SK-N-SH (cell line): ENCODE data around the gene FTO. TPM values are rescaled to one million over a fixed set of nuclear protein-coding genes. Genes with fewer than 3 reads are reported as not detected.

Source experiments
- CTCF ChIA-PET: fragments of 300-600, 350-600 bp; formaldehyde crosslinking; extraction: SDS; loops from one replicate; lab custom pipeline; 2021; lab: Yijun Ruan, JAX
- POLR2A ChIA-PET: fragments of 350-600 bp; sonication (Branson Sonifier 250); formaldehyde crosslinking; extraction: SDS; loops from one replicate; lab custom pipeline; 2020; ENCODE audit warnings: antibody characterized with exemption, inconsistent platforms; lab: Yijun Ruan, JAX
- DNase-seq: peaks from one replicate; pipeline ENCODE4 v3.0.0; 2012
- H2AFZ ChIP-seq: fragments of 200-600 bp; sonication (generic); 2 replicates; pipeline ENCODE4 v1.8.1; 2016; ENCODE audit warnings: antibody characterized with exemption, mild to moderate bottlenecking, low read depth
- H3F3A ChIP-seq: fragments of 200-600 bp; sonication (generic); replicated peaks from 2 replicates; pipeline ENCODE3; 2016; ENCODE audit warnings: antibody characterized with exemption, mild to moderate bottlenecking; ENCODE audit not compliant: insufficient read depth
- H3K27ac ChIP-seq, 2 experiments: fragments of 200-500 bp in 1 of 2; fragments of 200-600 bp in 1 of 2; sonication (Bioruptor generic) in 1 of 2; sonication (generic), shearing (Covaris generic) in 1 of 2; 2 replicates each; pipeline versions ENCODE4 v1.5.1 to v1.6.1; 2014 to 2016; ENCODE audit warnings: low read depth in 2 of 2, inconsistent platforms in 1 of 2, low read length in 1 of 2, mild to moderate bottlenecking in 1 of 2, mixed read lengths in 1 of 2
- H3K27me3 ChIP-seq: fragments of 200-600 bp; sonication (generic), shearing (Covaris generic); 2 replicates; pipeline ENCODE4 v1.6.1; 2016; ENCODE audit warnings: mixed run types; ENCODE audit not compliant: insufficient read depth
- H3K36me3 ChIP-seq, 2 experiments: fragments of 200-500 bp in 1 of 2; fragments of 200-600 bp in 1 of 2; sonication (Bioruptor generic) in 1 of 2; sonication (generic) in 1 of 2; replicated peaks in 1 of 2; 2 replicates each; pipeline versions ENCODE3 to v1.5.1; 2014 to 2016; ENCODE audit warnings: low read length in 1 of 2, mild to moderate bottlenecking in 1 of 2; ENCODE audit not compliant: insufficient read depth in 2 of 2, control insufficient read depth in 1 of 2
- H3K4me1 ChIP-seq, 2 experiments: fragments of 200-500 bp in 1 of 2; fragments of 200-600 bp in 1 of 2; sonication (Bioruptor generic) in 1 of 2; sonication (generic), shearing (Covaris generic) in 1 of 2; 2 replicates each; pipeline versions ENCODE4 v1.5.1 to v1.6.1; 2014 to 2016; ENCODE audit warnings: low read depth in 1 of 2, low read length in 1 of 2, mixed run types in 1 of 2; ENCODE audit not compliant: insufficient read depth in 2 of 2, control insufficient read depth in 1 of 2
- H3K4me2 ChIP-seq: fragments of 200-600 bp; sonication (generic), shearing (Covaris generic); 2 replicates; pipeline ENCODE4 v1.6.1; 2017; ENCODE audit warnings: mixed run types
- H3K4me3 ChIP-seq, 2 experiments: fragments of 200-500 bp in 1 of 2; fragments of 200-600 bp in 1 of 2; sonication (Bioruptor generic) in 1 of 2; sonication (generic), shearing (Covaris generic) in 1 of 2; 2 replicates each; pipeline versions ENCODE4 v1.5.1 to v1.8.1; 2014 to 2016; ENCODE audit warnings: low read depth in 2 of 2, inconsistent platforms in 1 of 2, low read length in 1 of 2, mild to moderate bottlenecking in 1 of 2, mixed read lengths in 1 of 2, moderate library complexity in 1 of 2
- H3K79me2 ChIP-seq: fragments of 200-600 bp; sonication (generic); 2 replicates; pipeline ENCODE4 v1.8.1; 2017; ENCODE audit warnings: mild to moderate bottlenecking; ENCODE audit not compliant: insufficient read depth
- H3K9ac ChIP-seq: fragments of 200-600 bp; sonication (generic); 2 replicates; pipeline ENCODE4 v1.6.1; 2017; ENCODE audit warnings: mixed run types
- H3K9me2 ChIP-seq: fragments of 200-600 bp; sonication (generic); 2 replicates; pipeline ENCODE4 v1.6.1; 2017; ENCODE audit warnings: mixed run types
- H3K9me3 ChIP-seq: fragments of 200-600 bp; sonication (generic); 2 replicates; pipeline ENCODE4 v1.6.1; 2017; ENCODE audit warnings: mixed run types, mild to moderate bottlenecking, moderate library complexity
- H4K20me1 ChIP-seq: fragments of 200-600 bp; sonication (generic); 2 replicates; pipeline ENCODE4 v1.6.1; 2017; ENCODE audit warnings: mild to moderate bottlenecking, mixed run types; ENCODE audit not compliant: insufficient read depth
- CTCF ChIP-seq: fragments of 200-600 bp; sonication (generic); IDR thresholded peaks from 2 replicates; pipeline ENCODE4 v1.6.1; 2017; ENCODE audit warnings: antibody characterized with exemption, mild to moderate bottlenecking, moderate library complexity
- ELF1 ChIP-seq: IDR thresholded peaks from 2 replicates; pipeline ENCODE4 v1.4.0; 2012
- EP300 ChIP-seq, 2 experiments: IDR thresholded peaks; 2 replicates each; pipeline versions ENCODE4 v1.4.0 to v1.6.1; 2012; ENCODE audit warnings: borderline replicate concordance in 1 of 2, low read depth in 1 of 2, low read length in 1 of 2
- FOSL2 ChIP-seq: IDR thresholded peaks from 2 replicates; pipeline ENCODE4 v1.4.0; 2012; ENCODE audit warnings: low read depth, mild to moderate bottlenecking, moderate library complexity, borderline replicate concordance
- FOXJ3 ChIP-seq: sonication (generic); formaldehyde crosslinking; IDR thresholded peaks from 2 replicates; pipeline ENCODE4 v1.5.1; 2020; ENCODE audit warnings: mild to moderate bottlenecking, missing genetic modification reagents
- FOXM1 ChIP-seq: IDR thresholded peaks from 2 replicates; pipeline ENCODE4 v1.4.0; 2012; ENCODE audit warnings: low read depth, mild to moderate bottlenecking
- GABPA ChIP-seq: IDR thresholded peaks from 2 replicates; pipeline ENCODE4 v1.4.0; 2012; ENCODE audit warnings: low read depth, mild to moderate bottlenecking
- MEF2A ChIP-seq: IDR thresholded peaks from 2 replicates; pipeline ENCODE4 v1.4.0; 2012; ENCODE audit warnings: low read depth, borderline replicate concordance
- MXI1 ChIP-seq: IDR thresholded peaks from 2 replicates; pipeline ENCODE4 v1.6.1; 2012; ENCODE audit warnings: mild to moderate bottlenecking, low read depth, low read length, improper control_type of control experiment
- PBX3 ChIP-seq: IDR thresholded peaks from 2 replicates; pipeline ENCODE4; 2012
- RAD21 ChIP-seq: IDR thresholded peaks from 2 replicates; pipeline ENCODE4 v1.6.1; 2012; ENCODE audit warnings: mild to moderate bottlenecking, low read length
- RFX5 ChIP-seq: IDR thresholded peaks from 2 replicates; pipeline ENCODE4 v1.6.1; 2012; ENCODE audit warnings: mild to moderate bottlenecking, improper control_type of control experiment, low read length
- SIN3A ChIP-seq: IDR thresholded peaks from 2 replicates; pipeline ENCODE4 v1.6.1; 2012; ENCODE audit warnings: low read depth, mild to moderate bottlenecking, low read length, moderate library complexity, borderline replicate concordance
- SMC3 ChIP-seq: IDR thresholded peaks from 2 replicates; pipeline ENCODE4 v1.6.1; 2012; ENCODE audit warnings: low read depth, low read length, improper control_type of control experiment
- TAF1 ChIP-seq: IDR thresholded peaks from 2 replicates; pipeline ENCODE4 v1.6.1; 2012; ENCODE audit warnings: low read depth, mild to moderate bottlenecking, low read length, moderate library complexity, borderline replicate concordance
- TCF12 ChIP-seq: IDR thresholded peaks from 2 replicates; pipeline ENCODE4 v1.4.0; 2012
- TEAD4 ChIP-seq: IDR thresholded peaks from 2 replicates; pipeline ENCODE4 v1.4.0; 2012; ENCODE audit warnings: mild to moderate bottlenecking, borderline replicate concordance; ENCODE audit not compliant: insufficient read depth
- WGBS: methylation state at CpG from one replicate; pipeline ENCODE4 v1.1.6; 2017; ENCODE audit warnings: low lambda C conversion rate; 5-methylcytosine and 5-hydroxymethylcytosine counted together
- polyA plus RNA-seq, 3 experiments: library from polyadenylated mRNA; depleted of rRNA; stranded (reverse); fragments of >200 nt; gene quantifications; 2 replicates each; pipeline ENCODE4 v1.2.3, GENCODE V29; 2012
- TF ChIP-seq, protein P1 (sequence below): IDR thresholded peaks from 2 replicates; pipeline ENCODE4 v1.4.0; 2012; ENCODE audit warnings: low read depth, borderline replicate concordance

FTO gene
- polyA plus RNA-seq, 1 of the 3 experiments (the other 2 are of a cell fraction): 41.2 TPM

DNA sequence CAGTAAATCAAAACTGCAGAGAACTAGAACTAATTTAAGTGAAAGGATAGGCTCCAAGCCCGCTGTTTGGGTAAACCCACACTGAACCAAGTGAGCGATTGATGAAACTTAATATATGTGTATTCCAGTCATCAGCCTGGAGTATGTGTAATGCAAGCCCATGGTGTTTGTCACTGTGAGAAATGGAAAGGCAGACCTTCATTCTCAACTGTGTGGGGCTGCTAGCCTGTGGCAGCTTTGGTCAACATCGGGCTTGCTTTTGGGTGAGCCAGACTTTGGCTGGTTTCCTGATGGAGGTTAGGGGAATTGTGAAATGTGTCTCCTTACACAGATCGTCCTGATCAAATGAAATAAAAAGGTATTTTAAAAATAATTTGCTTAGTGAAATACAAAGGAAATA, 302.7 kb downstream of the FTO start:
- H3K4me1 ChIP-seq: no peaks in the 10 kb centered on the region
- no peaks in the 10 kb centered on the region for H3K36me3 ChIP-seq
- H4K20me1 ChIP-seq: no peaks in the 10 kb centered on the region
- H3K9me2 ChIP-seq: no peaks in the 10 kb centered on the region
- H3K79me2 ChIP-seq: no peaks in the 10 kb centered on the region
- no peak overlapping the region for H2AFZ ChIP-seq
- ChIA-PET CTCF (no interaction called here), POLR2A (no interaction called here)
- no peak overlapping the region for H3K4me2 ChIP-seq
- no peaks in the 10 kb centered on the region for H3K27me3 ChIP-seq
- H3F3A ChIP-seq: no peaks in the 10 kb centered on the region
- TF ChIP-seq RFX5 (no peak), CTCF (no peak), ELF1 (no peak), MEF2A (no peak), FOXM1 (no peak), TCF12 (no peak), SIN3A (no peak), EP300 (IDR thresholded peaks at IDR 0.05; ENCODE audit: borderline replicate concordance in 1 of 2, low read depth in 1 of 2, low read length in 1 of 2) (no peak), RAD21 (no peak), FOXJ3 (CRISPR knock-in tag) (no peak), GABPA (no peak), FOSL2 (no peak), TAF1 (no peak), MXI1 (no peak), TEAD4 (no peak), SMC3 (no peak)
- TF ChIP-seq, protein P1, sequence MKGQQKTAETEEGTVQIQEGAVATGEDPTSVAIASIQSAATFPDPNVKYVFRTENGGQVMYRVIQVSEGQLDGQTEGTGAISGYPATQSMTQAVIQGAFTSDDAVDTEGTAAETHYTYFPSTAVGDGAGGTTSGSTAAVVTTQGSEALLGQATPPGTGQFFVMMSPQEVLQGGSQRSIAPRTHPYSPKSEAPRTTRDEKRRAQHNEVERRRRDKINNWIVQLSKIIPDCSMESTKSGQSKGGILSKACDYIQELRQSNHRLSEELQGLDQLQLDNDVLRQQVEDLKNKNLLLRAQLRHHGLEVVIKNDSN: no peak
- H3K27ac ChIP-seq: no peak overlapping the region
- no peaks in the 10 kb centered on the region for H3K9me3 ChIP-seq
- H3K9ac ChIP-seq: no peak overlapping the region
- no peak overlapping the region for H3K4me3 ChIP-seq
- WGBS: 91% methylated on average over 4 of the region's 4 CpGs
- no peak for DNase-seq

- Histone ChIP-seq H3K79me2 (no peaks in the 10 kb centered on the region), H3K9me2 (no peaks in the 10 kb centered on the region), H4K20me1 (no peaks in the 10 kb centered on the region), H3F3A (no peaks in the 10 kb centered on the region), H3K4me1 (no peaks in the 10 kb centered on the region), H3K27me3 (no peaks in the 10 kb centered on the region), H3K9me3 (no peaks in the 10 kb centered on the region), H2AFZ (no peak overlapping the region), H3K4me3 (no peak overlapping the region), H3K4me2 (no peak overlapping the region), H3K36me3 (no peaks in the 10 kb centered on the region), H3K27ac (no peak overlapping the region), H3K9ac (no peak overlapping the region)
- TF ChIP-seq PBX3 (no peak), SMC3 (no peak)
- ChIA-PET CTCF (interaction anchor here (0.6 kb wide), 1 partner anchor 1312 kb away, joined by 3 read pairs; no protein-coding TSS in a partner anchor), POLR2A (no interaction called here)
- 95% methylated on average over 2 of the region's 2 CpGs for WGBS
- DNase-seq: no peak
Measured at GRCh38 chr16:54007504-54007903, 303.5 kb downstream of the FTO start.
